GM19467 (cell line): ENCODE results near the gene RBMS2.
"Not testable (repeated sequence)": the region's sequence is repeated elsewhere in the genome, so short reads cannot be mapped to it uniquely, and the experiment has no call there.

Source experiments
- ATAC-seq: cut with Tn5 transposase; IDR thresholded peaks from one replicate; pipeline ENCODE4 v1.9.1; 2021; ENCODE audit warnings: mild to moderate bottlenecking, moderate library complexity; ENCODE audit not compliant: unreplicated experiment

RBMS2 gene

DNA sequence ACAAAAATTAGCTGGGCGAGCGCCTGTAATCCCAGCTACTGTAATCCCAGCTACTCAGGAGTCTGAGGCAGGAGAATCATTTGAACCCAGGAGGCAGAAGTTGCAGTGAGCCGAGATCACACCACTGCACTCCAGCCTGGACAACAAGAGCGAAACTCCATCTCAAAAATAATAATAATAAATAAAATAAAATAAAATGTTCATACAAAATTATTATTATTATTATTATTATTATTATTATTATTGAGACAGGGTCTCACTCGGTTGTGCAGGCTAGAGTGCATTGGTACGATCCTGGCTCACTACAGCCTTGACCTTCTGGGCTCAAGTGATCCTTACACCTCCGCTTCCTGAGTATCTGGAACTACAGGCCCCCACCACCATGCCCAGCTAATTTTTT, 55.6 kb downstream of the RBMS2 start:
- ATAC-seq: not testable (repeated sequence)

- ATAC-seq: no peak
Measured at GRCh38 chr12:56578983-56579546, 57.4 kb downstream of the RBMS2 start.

DNA sequence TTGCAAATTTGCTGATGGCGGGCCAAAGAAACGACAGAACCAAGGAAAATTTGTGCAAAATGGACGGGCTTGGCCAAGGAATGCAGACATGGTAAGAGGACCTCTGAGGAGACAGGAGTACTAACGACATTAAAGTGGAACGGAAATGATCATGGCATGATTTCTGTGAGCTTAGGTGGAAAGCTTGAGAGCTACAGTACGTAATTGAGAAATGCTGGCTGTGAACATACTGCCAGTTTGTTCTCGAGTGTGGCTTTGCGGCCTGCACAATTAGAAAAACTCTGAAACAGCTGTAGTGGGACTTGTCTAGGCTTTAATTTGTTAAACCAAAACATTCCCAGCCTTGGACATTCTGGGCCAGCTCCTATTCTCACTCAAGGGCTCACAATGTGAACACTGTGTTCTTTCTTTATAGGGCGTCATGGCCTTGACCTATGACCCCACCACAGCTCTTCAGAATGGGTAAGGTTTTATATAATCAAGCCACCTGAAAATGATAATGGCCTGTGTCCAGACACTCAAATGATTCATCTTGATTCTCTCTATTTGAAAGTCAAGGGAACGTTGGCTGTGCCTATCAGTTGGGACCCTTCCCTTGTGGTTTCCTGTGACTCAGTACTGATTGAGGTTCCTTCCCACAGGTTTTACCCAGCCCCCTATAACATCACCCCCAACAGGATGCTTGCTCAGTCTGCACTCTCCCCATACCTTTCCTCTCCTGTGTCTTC, 60.0 kb downstream of the RBMS2 start:
- ATAC-seq: no peak

DNA sequence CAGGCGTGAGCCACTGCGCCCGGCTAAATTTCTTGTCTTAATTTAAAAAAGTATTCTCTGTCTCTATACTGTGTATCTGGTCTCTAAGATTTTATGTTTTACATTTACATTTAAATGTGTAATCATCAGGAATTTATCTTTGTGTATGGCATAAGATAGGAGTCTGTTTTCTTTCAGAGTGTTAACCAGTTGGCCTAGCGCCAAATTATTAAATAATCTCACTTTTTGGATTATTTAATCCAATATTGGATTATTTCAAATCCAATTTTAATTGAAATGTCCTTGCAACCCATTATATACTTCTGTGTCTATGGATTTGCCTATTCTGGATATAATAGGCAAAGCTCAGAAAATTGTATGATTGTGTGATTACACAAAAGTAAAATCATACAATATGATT, 63.5 kb downstream of the RBMS2 start:
- no peak for ATAC-seq

GRCh38 chr12:56589783-56590182, 68.2 kb downstream of the RBMS2 start:
- no peak for ATAC-seq

DNA sequence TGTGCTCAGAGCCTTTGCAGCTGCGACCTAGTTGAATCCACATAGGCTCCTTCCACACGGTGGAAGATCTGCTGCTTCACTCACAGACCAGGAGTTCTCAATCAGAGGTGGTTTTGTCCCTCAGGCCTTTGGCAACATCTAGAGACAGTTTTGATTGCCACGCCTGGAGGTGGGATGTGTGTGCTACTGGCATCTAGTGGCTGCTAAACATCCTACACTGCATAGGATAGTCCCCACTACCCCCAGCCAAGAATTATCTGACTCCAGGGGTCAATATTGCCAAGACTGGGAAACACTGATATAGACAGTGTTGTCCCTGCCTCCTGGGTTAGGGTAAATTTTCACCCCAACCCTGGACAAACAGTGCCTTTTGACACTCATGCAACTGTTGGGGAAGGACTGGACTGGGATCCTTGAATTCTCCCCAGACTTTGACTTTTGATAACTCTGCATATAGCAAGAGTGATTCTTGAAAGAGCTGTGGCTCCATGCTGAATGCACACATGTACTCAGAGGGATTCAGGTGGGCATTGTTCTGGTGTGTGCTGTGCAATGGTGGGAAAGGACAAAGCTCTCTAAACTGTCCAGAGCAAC, 68.7 kb downstream of the RBMS2 start:
- ATAC-seq: no peak

- no peak for ATAC-seq
Measured at GRCh38 chr12:56591126-56591525, 69.5 kb downstream of the RBMS2 start.

- no peak for ATAC-seq
Measured at GRCh38 chr12:56591961-56592360, 70.3 kb downstream of the RBMS2 start.

DNA sequence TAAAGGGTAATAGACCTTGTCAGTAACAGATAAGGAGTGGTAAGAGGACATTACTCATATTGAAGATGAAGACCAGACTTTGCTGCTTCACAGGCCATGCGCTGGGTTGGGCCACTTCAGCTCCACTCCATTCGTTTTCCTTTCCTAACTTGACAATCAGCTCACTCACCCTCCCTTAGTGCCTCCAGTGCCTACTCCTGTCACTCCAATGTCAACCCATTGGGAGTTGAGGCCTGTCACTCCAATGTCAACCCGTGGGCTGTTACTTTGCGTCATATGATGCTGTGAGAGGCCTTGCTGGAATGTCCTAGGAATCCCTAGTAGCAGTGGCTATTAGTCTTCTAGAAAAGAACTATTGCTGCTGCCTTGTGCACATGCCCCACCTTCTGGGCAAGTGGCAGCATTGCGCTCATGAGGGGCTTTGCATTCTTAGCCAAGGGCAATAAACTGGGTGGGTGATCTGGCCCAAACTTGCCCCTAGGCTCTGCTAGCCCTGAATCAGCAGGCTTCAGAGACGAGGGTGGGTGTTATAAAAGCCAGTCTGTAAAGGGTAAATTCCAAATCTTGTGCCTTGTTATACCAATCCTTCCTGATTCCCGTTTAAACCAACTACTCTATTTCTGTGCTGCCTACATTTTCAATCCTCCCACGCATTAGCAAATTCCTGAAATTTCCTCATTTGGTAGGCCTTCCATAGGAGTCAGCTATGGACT, 72.4 kb downstream of the RBMS2 start:
- ATAC-seq: no peak

- no peak for ATAC-seq
Measured at GRCh38 chr12:56596815-56597214, 75.2 kb downstream of the RBMS2 start.

GRCh38 chr12:56599041-56599440, 77.4 kb downstream of the RBMS2 start:
- ATAC-seq: no peak

- no peak for ATAC-seq
Measured at GRCh38 chr12:56599797-56600196, 78.2 kb downstream of the RBMS2 start.

DNA sequence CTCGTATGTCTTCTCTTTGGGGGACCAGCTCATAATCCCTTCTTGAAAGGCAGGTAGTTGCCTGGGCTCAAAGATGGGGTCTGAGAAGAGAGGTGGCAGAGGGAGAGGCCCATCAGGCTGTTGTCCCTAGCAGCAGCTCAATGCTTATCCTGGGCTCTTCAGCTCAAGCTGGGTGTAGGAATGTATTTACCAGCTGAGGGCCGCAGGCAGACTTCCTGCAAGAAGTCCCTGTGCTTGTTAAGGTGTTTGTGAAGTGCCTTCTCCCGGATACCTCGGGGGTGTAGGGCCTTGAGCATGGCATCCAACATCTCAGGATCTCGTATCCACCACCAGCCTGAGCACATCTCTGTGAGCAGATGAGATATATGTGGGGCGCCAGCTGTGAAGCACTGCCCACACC, 79.1 kb downstream of the RBMS2 start:
- no peak for ATAC-seq

GRCh38 chr12:56601503-56601902, 79.9 kb downstream of the RBMS2 start:
- ATAC-seq: no peak

DNA sequence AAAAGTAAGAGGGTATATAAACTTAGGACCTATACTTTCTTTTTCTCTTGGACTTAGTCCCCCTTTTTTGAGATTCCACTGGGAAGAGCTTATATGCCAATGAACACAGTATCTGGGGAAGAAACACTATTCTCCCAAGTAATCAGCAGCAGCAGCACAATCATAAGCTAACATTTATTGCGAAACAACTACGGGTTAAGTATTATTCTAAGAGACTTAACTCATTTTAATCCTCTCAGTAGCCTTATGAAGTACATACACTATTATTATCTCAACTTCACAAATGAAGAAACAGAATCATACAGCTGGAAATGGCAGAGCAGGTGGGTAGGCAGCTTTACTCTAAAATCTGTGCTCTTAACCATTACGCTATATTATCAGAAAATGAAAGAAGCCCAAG, 80.6 kb downstream of the RBMS2 start:
- no peak for ATAC-seq

- no peak for ATAC-seq
Measured at GRCh38 chr12:56604355-56604754, 82.7 kb downstream of the RBMS2 start.

- ATAC-seq: no peak
Measured at GRCh38 chr12:56614627-56615026, 93.0 kb downstream of the RBMS2 start.

- no peak for ATAC-seq
Measured at GRCh38 chr12:56616244-56616643, 94.6 kb downstream of the RBMS2 start.

DNA sequence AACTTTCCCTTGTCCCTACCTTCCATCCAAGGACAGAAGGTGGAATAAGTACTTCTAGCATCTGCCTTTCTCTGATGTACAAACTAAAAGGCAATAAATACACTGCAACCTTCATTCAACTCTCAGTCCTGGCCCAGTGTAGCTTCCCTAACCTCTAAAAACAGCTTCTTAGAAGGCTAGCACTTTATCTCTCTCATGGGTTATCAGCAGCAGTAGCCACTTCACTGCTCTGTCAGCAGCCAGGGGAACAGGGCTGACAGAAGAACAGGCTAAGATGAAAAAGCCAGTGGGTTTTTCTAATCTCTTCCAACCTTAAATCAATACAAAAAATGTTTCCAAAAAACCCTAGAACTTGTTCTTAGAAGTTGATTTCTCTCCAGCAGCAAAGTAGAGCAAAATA, 95.3 kb downstream of the RBMS2 start:
- ATAC-seq: no peak

GRCh38 chr12:56622535-56622934, 100.9 kb downstream of the RBMS2 start:
- no peak for ATAC-seq

DNA sequence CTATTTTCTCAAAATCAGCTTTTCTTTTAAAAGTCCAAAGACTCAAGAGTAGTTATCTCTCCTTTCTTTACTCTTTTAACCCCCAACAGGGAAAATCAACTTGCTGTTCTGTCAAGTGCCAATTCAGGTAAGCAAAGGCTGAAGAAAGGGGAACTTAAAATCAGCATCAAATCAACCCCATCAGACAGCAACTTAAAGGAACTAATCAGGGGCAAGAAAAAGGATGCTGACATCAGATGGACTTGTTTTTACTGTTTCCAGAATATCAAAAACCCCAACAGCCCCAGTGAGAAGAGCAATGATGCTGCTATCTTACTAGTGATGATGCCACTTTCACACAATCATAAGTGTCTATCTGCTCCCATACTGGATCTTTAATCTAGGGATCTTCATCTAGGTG, 105.1 kb downstream of the RBMS2 start:
- ATAC-seq: no peak
